COLO668 (cell line): Measurements from ENCODE around the gene TMEM170A.
"Not testable (repeated sequence)": the region's sequence is repeated elsewhere in the genome, so short reads cannot be mapped to it uniquely, and the experiment has no call there.

Experiments used
- DNase-seq: peaks from one replicate; lab custom pipeline; 2025; ENCODE audit not compliant: unreplicated experiment; lab: John Stamatoyannopoulos, UW

TMEM170A gene, protein sequence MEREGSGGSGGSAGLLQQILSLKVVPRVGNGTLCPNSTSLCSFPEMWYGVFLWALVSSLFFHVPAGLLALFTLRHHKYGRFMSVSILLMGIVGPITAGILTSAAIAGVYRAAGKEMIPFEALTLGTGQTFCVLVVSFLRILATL

DNA sequence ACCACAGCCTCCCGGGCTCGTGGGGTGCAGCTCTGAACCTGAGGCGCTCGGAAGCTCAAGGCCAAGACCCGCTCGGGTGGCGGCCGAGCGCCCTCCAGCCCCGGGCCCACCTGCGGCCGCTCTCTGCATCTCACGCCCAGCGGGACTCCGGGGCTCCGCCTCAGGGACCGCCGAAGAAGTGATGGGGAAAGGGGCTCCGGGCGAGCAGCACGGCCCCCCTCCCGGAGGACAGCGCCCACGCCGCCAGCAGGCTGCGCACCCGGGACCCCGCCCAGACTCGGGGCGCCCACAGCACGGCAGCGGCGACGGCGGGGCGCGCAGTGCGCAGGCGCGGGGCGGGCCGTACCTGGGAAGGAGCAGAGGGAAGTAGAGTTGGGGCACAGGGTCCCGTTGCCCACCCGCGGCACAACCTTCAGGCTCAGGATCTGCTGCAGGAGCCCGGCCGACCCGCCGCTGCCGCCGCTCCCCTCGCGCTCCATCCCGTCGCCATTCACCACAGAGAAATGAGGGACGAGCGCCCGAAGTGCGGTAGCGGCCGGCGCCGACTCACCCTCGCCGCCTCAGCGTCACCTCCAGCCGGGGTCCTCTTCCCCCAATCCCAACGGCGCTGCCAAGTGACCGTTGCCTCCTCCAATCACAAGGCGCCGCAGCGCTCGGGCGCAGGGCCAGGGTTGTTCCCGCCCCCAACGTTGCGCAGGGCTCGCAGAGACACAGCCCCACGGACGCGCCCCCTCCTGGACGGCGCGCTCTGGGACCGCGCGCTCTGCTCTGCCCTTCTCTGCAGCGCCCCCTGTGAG, at the start of gene TMEM170A:
Gene TMEM170A (minus strand): TSS at position 568 of the 797 bp plus-strand sequence. CDS start 89 bp downstream, at position 479.
- DNase-seq, result peak; percentile 98

DNA sequence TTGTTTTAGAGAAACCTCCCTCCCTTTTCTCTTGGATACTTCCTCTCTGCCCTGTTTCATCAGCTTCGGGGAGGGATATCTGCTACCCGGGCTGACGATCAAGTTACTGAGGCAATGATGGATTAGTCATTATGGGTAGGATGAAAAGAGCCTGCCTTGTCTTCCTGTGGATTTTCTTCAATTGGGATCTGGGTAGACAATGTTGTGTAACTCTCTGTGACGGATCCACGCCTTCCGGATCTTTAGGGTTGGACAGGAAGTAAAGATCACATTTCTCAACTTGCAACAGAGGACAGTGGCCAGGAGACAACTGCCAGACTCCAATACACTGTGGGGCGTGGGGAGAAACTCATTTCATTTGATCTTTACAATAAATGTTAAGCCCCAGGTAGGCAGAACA, 42.1 kb upstream of the TMEM170A start:
- DNase-seq, result no peak

DNA sequence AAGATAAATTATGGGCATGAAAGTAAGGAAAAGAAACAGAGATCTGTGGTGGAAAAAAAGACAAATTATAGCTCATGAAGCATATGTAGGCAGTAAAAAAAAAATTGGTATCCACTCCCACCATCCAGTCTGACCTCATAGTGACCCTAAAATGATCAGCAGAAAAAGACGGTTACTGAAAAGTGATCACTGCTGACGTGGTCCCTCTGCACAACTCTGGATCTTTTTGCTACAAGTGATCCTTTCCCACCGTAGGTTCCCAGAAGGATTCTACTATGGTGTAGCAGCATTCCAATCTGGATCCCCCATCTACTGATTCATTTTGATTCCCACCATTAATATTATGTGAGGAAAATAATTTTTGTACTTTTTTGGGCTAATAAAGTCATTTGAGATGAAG, 41.6 kb upstream of the TMEM170A start:
- no peak for DNase-seq

DNA sequence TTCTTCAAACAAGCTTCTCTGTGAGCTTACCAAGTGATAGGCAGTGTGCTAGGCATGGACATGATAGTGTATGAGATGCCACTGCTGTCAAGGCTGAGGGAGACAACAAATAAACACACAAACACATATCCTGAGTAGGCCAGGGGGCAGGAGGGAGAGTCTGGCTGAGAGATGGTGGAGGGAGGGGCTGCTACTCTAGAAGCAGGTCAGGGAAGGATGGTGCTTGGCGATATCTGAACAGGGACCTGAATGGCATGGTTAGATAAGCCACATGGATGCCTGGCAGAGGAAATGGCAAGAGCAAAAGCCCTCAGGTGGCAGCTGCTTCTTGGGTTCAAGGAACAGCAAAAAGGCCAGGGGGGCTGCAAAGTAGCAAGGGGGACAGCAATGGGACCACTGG, 39.3 kb upstream of the TMEM170A start:
- DNase-seq, result no peak

DNA sequence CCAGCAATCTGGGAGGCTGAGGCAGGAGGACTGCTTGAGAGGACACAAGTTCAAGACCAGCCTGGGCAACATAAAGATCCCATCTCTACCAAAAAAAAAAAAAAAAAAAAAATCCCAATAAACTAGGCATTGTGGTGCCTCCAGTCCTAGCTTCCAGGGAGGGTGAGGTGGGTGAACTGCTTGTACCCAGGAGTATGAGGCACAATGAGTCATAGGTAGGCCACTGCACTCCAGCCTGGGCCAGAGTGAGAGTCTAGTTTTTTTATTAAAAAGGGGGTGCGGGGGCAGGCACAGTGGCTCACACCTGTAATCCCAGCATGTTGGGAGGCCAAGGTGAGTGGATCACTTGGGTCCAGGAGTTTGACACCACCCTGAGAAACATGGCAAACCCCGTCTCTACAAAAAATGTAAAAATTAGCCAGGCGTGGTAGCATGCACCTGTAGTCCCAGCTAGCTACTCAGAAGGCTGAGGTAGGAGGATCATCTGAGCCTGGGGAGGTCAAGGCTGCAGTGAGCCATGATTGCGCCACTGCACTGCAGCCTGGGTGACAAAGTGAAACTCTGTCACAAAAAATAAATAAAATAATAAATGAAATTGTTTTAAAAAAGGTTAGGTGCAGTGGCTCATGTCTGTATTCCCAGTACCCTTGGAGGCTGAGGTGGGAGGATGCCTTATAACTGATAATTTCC, 38.6 kb upstream of the TMEM170A start:
- no peak for DNase-seq

DNA sequence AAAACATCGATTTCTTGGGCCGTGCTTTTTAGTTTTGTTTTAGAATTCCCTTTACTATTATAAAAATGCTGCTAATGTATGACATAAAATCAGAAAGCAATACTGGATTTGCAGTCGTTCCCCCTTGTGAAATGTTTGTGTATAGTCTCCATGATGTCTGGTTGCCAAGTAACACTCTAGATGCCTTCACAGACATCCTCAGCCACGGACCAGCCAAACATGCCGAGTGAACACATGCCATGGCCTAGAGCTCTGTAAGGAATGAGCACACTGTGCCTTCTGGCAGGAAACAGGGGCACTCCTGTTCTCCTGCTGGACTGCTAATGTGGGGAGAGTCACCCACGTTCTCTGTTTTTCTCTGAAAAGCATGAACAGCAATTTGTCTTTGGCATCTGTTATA, 37.3 kb upstream of the TMEM170A start:
- not testable (repeated sequence) for DNase-seq

DNA sequence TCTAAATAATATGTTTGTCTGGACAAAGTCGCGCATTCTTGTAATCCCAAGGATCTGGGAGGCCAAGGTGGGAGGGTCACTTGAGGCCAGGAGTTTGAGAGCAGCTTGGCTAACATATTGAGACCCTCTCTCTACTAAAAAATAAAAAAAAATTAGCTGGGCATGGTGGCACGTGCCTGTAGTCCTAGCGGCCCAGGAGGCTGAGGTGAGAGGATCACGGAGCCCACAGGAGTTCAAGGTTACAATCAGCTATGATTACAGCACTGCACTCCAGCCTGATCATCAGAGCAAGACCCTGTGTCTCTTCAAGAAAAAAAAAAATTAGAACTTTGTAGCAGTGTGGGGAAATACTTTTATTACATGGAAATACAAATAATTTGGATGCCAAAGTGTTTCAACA, 36.9 kb upstream of the TMEM170A start:
- no peak for DNase-seq

DNA sequence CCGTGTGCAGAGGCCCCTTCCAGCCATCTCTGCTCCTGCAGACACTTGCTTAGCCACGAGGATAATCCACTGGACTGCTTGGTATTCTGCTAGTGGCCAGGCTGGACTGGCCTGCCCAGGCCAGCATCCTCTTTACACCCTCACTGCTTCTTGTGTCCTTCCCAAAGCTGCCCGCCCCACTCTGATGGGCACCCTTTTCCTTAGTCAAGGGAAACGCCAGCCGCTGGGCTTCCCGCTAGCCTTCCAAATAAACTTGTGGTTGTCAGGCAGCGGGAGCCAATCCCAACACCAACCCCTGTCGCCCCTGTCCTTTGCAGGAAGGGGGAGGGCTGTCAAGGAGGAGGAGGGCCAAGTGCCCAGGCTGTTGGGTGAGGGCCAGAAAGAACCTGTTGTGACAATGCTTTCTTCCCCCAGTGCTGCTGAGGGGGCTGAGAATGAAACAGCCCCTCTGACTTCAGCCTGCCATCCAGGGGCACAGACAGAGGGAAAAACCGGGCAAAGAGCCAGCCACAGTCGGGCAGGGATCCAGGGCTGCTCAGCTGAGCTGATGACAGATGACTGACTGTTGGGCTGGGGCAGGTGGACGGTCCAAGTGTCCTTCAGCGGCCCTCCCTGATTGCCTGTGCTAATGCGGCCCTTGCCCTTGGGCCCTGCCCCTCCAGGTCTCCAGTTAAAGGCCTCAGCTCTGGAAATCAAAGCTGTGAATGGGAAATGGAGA, 34.3 kb upstream of the TMEM170A start:
- DNase-seq, result peak; percentile 64

DNA sequence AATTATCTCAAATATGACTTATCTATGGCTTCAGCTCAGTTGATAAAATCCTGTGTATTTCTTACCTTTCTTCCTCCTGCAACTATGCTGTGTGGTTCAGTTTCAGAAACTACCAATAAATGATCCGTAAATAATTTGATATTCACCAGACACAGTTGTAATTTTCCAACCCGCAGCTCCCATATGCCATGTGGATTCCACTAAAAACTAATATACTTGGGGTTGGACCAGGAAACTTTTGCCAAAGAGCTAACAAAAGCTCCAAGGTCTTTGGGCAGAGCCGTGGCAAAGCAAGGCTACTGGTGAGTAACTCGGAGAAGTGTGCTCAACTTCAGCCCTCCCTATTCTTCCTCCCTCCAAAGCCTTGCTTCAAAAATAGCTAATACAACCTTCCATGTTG, 33.1 kb upstream of the TMEM170A start:
- no peak for DNase-seq

DNA sequence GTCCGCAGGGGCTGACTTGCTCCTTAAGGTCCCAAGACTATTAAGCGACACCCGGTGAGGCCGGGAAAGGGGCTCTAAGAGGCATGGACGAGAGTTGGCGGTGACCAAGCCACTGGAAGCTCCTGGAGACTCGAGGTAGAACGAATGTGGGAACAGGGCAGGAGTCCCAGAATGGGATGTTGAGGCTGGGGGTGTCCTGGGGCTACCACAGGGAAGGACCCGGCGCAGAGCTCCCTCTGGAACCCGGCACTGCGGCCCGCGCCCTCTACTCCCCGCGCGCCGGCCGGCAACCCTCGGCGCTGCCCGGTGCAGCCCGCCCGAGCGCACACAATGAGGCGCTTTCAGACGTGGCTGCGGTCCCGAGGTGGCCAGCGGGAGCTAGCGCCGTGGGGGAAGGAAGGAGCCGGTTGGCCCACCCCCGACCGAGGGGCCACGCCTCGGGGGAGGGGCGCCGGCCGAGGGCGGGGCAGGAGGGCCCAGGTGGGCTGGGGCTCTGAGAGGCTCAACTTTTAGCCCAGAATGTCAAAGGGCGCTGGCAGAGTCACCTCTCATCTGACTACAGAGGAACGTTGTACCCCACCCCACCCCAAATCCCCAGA, 30.7 kb upstream of the TMEM170A start, which contains the start of gene CHST6:
Gene CHST6 (minus strand): TSS at position 366 of the 599 bp plus-strand sequence. CDS start 15,613 bp downstream, outside the sequence.
- peak; percentile 17 for DNase-seq

DNA sequence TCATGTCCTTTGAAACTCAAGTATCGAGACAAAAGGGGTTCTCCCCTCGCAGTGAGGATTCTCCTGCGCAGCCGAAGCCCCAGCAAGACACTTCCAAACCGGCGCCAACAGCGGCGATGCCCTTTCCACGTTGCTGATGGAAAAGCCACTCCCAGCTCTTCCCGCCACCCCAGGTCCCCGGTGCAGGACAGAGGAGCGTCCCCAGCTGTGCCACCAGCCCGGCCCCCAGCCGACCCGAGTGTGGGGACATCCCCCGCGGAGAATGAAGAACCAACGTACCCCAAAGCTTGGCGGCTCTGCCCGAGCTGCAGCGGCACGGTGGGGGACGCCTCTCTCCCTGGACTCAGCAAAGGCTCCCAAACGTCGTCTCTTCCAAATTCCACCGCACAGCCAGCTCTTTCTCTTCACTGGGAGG, 30.2 kb upstream of the TMEM170A start:
- DNase-seq, result peak; percentile 5

DNA sequence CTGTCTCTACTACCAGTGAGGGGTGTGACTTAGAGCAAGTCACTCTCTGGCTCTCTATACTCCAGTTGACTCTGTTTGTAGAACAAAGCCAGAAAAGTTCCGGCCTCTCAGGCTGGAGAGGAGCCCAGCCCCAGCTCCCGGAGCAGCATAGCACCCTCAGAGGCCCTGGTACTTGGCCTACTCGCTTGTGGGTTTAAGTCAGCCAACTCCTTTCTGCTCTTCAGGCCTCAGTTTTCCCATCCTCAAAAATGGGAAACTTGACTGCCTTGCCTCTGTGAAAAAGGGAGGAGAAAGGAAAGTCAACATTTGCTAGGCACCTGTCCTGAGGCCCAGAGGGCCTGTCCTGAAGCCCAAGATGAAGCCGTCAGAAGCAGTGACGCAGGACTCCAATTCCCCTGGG, 29.7 kb upstream of the TMEM170A start:
- no peak for DNase-seq

DNA sequence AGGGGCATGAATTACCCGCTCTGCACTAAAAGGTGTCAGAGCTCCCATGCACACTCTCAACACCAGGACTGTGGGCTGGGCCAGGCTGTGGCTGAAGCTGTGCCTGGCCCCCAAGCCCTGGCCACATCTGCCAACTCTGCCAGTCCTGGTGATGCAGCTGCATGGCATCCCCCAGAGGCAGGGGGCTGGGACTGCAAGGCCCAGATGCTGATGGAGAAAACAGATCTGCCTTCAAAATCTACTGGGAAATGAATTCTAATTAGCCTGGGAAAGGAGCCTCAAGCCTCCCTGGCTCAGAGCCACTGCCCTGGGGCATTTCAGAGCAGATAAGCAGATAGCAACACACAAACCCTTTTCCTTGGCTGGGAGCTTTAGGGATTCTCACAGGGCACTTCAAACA, 27.4 kb upstream of the TMEM170A start:
- peak; percentile 59 for DNase-seq

DNA sequence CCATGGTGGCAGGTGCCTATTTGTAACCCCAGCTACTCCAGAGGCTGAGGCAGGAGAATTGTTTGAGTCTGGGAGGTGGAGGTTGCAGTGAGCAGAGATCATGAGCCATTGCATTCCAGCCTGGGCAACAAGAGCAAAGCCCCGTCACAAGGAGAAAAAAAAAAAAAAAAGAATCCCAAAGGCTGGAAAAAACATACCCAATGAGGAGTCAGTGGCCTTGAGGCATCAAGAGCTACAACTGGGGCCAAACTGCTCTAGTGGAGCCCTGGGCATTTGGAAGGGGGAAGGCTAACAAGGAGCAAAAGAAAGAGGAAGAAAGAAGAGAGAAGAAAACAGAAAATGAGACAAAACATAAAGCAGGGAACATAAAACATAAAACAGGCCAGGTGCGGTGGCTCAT, 23.8 kb upstream of the TMEM170A start:
- DNase-seq, result no peak

DNA sequence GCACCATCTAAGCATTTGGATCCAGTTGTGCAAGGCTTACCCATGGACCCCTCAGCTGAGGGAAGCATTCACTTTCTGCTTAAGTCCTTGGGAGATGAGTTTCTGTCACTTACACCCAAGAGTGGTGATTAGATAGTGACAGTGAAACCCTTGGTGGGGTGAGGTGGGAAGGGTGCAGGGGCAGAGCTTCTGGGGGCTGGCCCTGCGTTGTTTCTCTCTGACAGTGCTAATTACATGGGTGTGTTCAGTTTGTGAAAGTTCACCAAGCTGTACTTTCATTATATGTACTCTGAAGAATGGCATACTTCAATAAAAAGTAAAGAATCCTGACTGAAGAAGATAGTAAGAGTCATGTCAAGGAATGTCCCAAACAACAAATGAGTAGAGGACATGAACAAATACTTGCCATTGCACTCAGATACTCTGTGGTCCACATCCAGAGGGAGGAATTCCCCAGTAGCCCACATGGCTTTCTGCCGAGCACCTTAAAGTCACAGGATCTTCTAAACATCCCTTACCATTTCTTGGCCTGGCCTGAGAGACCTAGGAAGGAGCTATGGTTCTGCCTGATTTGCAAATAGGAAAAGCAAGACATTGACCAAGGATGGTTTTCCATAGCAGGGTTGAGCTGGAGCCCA, 22.3 kb upstream of the TMEM170A start:
- no peak for DNase-seq

DNA sequence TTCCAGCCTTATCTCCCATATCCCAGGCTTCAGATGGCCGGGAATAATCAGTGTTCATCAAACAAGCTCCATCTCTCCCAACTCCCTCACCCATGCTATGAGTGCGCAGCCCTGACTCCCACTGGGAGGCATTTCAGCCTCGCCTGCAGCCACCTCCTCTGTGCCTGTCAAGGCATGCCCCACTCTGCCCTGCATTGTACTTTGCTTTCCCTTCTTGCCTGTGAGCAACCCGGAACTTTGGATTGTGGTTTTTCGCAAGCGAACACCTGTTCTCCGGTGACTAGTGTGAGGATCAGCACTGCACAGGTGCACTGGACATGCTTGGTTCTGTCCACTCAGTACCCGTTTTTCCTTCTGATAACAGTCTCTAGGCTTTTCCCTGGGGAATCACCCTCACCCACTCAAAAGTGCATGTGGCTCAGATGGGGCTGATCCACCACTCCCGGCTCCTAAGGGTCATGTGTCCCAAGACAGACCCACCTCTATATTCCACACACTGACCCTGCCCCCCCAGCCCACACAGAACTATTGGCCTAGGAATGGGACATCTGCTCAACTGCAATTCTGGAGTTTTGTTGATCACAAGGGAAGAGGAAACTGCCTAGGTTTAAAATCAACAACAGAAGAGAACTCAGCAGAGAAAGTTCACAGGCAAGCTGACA, 21.7 kb upstream of the TMEM170A start:
- peak; percentile 71 for DNase-seq

DNA sequence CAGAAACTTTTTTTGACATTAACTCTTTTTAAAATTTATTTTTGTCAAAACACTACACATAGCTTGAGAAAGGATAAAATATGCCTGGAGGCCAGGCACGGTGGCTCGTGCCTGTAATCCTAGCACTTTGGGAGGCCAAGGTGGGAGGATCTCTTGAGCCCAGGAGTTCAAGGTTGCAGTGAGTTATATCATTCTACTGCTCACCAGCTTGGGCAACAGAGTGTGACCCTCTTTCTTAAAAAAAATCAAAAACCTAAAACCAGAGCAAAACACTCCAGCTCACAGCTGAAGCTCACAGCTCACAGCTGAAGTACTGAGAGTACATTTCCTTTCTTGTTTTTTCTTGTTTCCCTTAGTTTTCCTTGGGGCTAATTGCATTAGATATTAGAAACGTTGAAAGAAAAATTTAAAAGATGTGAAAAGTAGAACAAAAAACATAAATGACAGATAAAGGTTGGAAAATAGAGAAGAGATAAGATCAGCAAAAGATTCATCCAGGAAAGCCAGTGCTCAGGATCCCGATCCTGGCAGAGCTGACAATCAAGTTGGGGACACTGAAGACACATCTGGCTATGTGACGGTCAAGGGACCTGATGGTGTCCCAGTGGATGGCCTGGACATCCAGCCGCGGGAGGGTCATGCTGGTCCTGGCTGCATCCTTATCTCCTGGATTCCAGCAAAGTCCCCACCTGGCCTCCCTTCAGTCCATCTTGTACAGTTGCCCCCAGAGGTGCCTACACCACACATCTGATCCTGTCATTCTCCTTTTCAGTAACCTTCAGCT, 20.9 kb upstream of the TMEM170A start:
- no peak for DNase-seq

DNA sequence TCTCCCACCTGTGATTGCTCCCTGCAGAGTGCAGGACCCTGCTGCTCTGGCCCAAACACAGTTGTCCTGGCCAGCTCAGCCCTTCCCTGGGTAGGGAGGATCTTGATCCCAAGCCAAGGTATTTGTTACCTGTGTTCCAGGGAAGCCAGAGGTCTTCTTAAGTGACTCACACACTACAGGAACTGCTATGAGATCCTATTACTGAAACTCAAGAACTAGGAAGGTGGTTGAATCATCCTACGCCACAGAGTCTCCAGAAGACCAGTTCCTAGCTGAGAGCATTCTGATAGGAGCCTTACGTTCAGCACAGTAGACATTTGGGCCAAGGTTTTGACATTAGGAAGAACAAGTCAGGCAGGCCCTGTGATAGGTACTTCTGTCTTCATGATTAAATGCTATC, 18.7 kb upstream of the TMEM170A start:
- no peak for DNase-seq
